CD4-positive, alpha-beta memory T cell (primary cell): ENCODE results near the gene SRSF7. TPM values are rescaled to one million over a fixed set of nuclear protein-coding genes. Genes with fewer than 3 reads are reported as not detected.

Experiments
- CTCF ChIA-PET: fragments of 350-600 bp; sonication (Branson Sonifier 250); formaldehyde crosslinking; loops from one replicate; lab custom pipeline; 2021; ENCODE audit warnings: inconsistent platforms; ENCODE audit not compliant: partially characterized antibody; lab: Charles Lee
- POLR2A ChIA-PET: fragments of 350-600 bp; sonication (Branson Sonifier 250); formaldehyde crosslinking; loops from one replicate; lab custom pipeline; 2021; ENCODE audit not compliant: partially characterized antibody; lab: Charles Lee
- DNase-seq, 5 donors: peaks; one replicate each; pipeline versions ENCODE4 v3.0.0 to v3.0.0-alpha.2; 2020 to 2022; ENCODE audit warnings: mixed read lengths in 1 of 5
- H3K27ac ChIP-seq: one replicate; pipeline ENCODE4 v1.7.0; 2013; ENCODE audit warnings: low read depth, low read length
- H3K27me3 ChIP-seq: 2 replicates; pipeline ENCODE4 v1.7.0; 2013; ENCODE audit warnings: mild to moderate bottlenecking, low read length, moderate library complexity; ENCODE audit not compliant: insufficient read depth
- H3K36me3 ChIP-seq: 2 replicates; pipeline ENCODE4 v1.7.0; 2013; ENCODE audit warnings: mild to moderate bottlenecking, low read length, moderate library complexity; ENCODE audit not compliant: insufficient read depth
- H3K4me1 ChIP-seq: 2 replicates; pipeline ENCODE4 v1.7.0; 2013; ENCODE audit warnings: mild to moderate bottlenecking, low read length, moderate library complexity; ENCODE audit not compliant: insufficient read depth
- H3K4me3 ChIP-seq, 2 donors: one replicate each; pipeline ENCODE4 v1.7.0; 2013; ENCODE audit warnings: low read length in 2 of 2, mild to moderate bottlenecking in 1 of 2
- H3K9me3 ChIP-seq, 2 donors: one replicate each; pipeline ENCODE4 v1.7.0; 2013; ENCODE audit warnings: low read length in 2 of 2, control low read depth in 1 of 2; ENCODE audit not compliant: control insufficient read depth in 1 of 2
- H3K27ac Mint-ChIP-seq, 7 donors: one replicate each; pipeline ENCODE4 v1.8.0; 2020 to 2021; ENCODE audit warnings: mixed read lengths in 7 of 7, mild to moderate bottlenecking in 6 of 7, inconsistent platforms in 3 of 7, moderate library complexity in 3 of 7
- H3K27me3 Mint-ChIP-seq, 2 donors: one replicate each; pipeline ENCODE4 v1.8.0; 2020 to 2021; ENCODE audit warnings: mixed read lengths in 2 of 2
- H3K36me3 Mint-ChIP-seq, 2 donors: one replicate each; pipeline ENCODE4 v1.8.0; 2020 to 2021; ENCODE audit warnings: mixed read lengths in 2 of 2, inconsistent platforms in 1 of 2, mild to moderate bottlenecking in 1 of 2
- H3K4me1 Mint-ChIP-seq, 4 donors: one replicate each; pipeline ENCODE4 v1.8.0; 2020 to 2021; ENCODE audit warnings: mixed read lengths in 4 of 4, mild to moderate bottlenecking in 1 of 4
- H3K4me3 Mint-ChIP-seq, 8 donors: one replicate each; pipeline ENCODE4 v1.8.0; 2020 to 2021; ENCODE audit warnings: mixed read lengths in 8 of 8, mild to moderate bottlenecking in 7 of 8, moderate library complexity in 6 of 8, inconsistent platforms in 3 of 8
- H3K9me3 Mint-ChIP-seq, 8 donors: one replicate each; pipeline ENCODE4 v1.8.0; 2020 to 2021; ENCODE audit warnings: mixed read lengths in 8 of 8, mild to moderate bottlenecking in 5 of 8, inconsistent platforms in 3 of 8, moderate library complexity in 1 of 8
- intact Hi-C: fragments of 100-400 bp; cut with micrococcal nuclease; formaldehyde crosslinking; loops from one replicate; pipeline ENCODE4 v1.15.1; 2023
- polyA plus RNA-seq, 2 donors: library from polyadenylated mRNA; unstranded; fragments of 300-500 nt; fragmentation: Illumina TruSeq; gene quantifications; one replicate each; pipeline ENCODE4 v1.2.3, GENCODE V29; 2021
- total RNA-seq, 2 experiments: library from RNA; stranded (reverse); gene quantifications; one replicate each; pipeline ENCODE4 v1.2.3, GENCODE V29; 2021

Gene SRSF7
- total and polyA plus RNA-seq, 4 experiments from 2014 or later, result 177 to 333 (median 258) TPM

DNA sequence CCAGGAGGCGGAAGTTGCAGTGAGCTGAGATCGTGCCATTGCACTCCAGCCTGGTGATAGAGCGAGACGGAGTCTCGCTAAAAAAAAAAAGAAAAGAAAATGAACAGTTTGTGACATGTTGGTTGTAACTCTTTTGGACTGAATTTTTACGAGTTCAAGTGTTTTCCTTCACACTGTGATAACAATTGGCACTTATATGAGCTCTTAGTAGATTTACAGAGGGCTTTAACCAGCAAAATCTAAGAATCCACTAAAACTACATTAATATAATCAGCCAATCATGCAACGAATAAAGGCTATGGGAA lies 24.7 kb upstream of the SRSF7 start:
- peak overlapping the region in 3 of 8 donors; percentile 16 to 59 (median 26) for H3K4me3 Mint-ChIP-seq

GRCh38 chr2:38775097-38775920 lies 24.1 kb upstream of the SRSF7 start:
- Histone ChIP-seq H3K4me3 (no peak overlapping the region), H3K9me3 (no peaks in the 10 kb centered on the region), H3K36me3 (no peaks in the 10 kb centered on the region), H3K27me3 (no peaks in the 10 kb centered on the region), H3K4me1 (peaks cover 5% of the 10 kb centered on the region), H3K27ac (no peak overlapping the region)
- DNase-seq, result no peak
- ChIA-PET CTCF (no interaction called here), POLR2A (interaction anchor here (2.0 kb wide), 1 partner anchor 24 kb away, joined by 9 read pairs; the partner anchor contains the start of gene SRSF7)
- peaks cover 4 to 7% of the 10 kb centered on the region in 2 donors for H3K27me3 Mint-ChIP-seq
- H3K4me1 Mint-ChIP-seq, result peaks cover 11 to 13% (median 12%) of the 10 kb centered on the region in 4 donors
- H3K36me3 Mint-ChIP-seq, result peaks cover 0 to 6% of the 10 kb centered on the region in 2 donors
- H3K27ac Mint-ChIP-seq, result peak overlapping the region in 2 of 7 donors; percentile 25 to 36
- intact Hi-C loops, result no loop called here
- no peak overlapping the region for H3K4me3 Mint-ChIP-seq
- H3K9me3 Mint-ChIP-seq, result no peaks in the 10 kb centered on the region

More for the DNA sequence above, 24.7 kb upstream of the SRSF7 start:
- no peak overlapping the region for H3K27ac Mint-ChIP-seq
- H3K27me3 ChIP-seq, result no peaks in the 10 kb centered on the region
- intact Hi-C loops, result no loop called here
- DNase-seq, result no peak
- H3K4me1 ChIP-seq, result peaks cover 5% of the 10 kb centered on the region
- no peaks in the 10 kb centered on the region for H3K9me3 Mint-ChIP-seq
- H3K36me3 ChIP-seq, result no peaks in the 10 kb centered on the region
- H3K9me3 ChIP-seq, result no peaks in the 10 kb centered on the region
- H3K36me3 Mint-ChIP-seq, result peaks cover 0 to 6% of the 10 kb centered on the region in 2 donors
- H3K27ac ChIP-seq, result no peak overlapping the region
- ChIA-PET CTCF (no interaction called here), POLR2A (interaction anchor here (2.0 kb wide), 1 partner anchor 24 kb away, joined by 9 read pairs; the partner anchor contains the start of gene SRSF7)
- H3K4me1 Mint-ChIP-seq, result peaks cover 11 to 13% (median 12%) of the 10 kb centered on the region in 4 donors
- H3K27me3 Mint-ChIP-seq, result peaks cover 4 to 7% of the 10 kb centered on the region in 2 donors
- no peak overlapping the region for H3K4me3 ChIP-seq

DNA sequence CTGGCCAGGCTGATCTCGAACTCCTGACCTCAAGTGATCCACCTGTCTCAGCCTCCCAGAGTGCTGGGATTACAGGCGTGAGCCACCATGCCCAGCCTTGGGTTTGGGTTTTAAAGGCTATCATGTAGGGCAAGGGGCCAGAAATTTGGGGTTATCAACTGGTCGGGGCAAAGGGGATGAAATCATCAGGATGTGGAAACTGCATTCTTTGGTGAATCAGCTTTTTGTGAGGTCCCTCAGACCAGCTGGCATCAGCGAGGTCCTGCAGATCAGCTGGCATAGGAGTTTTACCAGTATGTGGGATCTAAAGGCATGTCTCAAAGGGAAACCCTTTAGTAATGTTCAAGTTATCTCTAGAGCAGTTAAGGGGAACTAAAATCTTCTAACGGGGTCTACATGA lies 20.5 kb upstream of the SRSF7 start:
- no peak for DNase-seq
- intact Hi-C loops, result no loop called here
- Mint-ChIP-seq H3K4me3 (no peak overlapping the region), H3K9me3 (no peaks in the 10 kb centered on the region), H3K27me3 (peaks cover 4 to 7% of the 10 kb centered on the region in 2 donors), H3K4me1 (peaks cover 0 to 2% (median 0%) of the 10 kb centered on the region in 4 donors), H3K27ac (no peak overlapping the region), H3K36me3 (no peaks in the 10 kb centered on the region)
- Histone ChIP-seq H3K36me3 (no peaks in the 10 kb centered on the region), H3K4me3 (no peak overlapping the region), H3K27me3 (no peaks in the 10 kb centered on the region), H3K27ac (no peak overlapping the region), H3K9me3 (no peaks in the 10 kb centered on the region), H3K4me1 (no peaks in the 10 kb centered on the region)
- ChIA-PET CTCF (interaction anchor here (0.7 to 1.3 kb wide), 3 partner anchors 19 to 1854 kb away, joined by 3 read pairs; no protein-coding TSS in a partner anchor), POLR2A (no interaction called here)

DNA sequence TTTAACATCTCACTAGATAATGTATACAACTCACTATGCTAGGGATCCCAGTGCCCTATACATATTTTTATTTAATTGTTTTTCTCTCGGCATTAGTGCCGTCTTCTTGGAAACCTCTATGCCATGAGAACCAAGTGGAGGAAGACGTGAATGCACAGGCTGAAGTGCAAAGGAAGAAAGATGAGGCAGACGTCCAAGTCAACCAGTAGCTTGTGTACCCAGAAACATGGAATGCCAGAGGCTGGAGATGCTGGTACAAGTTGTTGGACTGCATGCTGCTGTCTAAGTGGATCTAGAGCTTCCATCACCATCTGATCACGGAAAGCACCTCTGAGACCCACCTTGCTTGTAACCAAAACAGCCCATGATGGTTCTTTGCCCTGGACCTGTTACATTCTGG lies 14.4 kb upstream of the SRSF7 start:
- Histone ChIP-seq H3K36me3 (no peaks in the 10 kb centered on the region), H3K4me1 (no peaks in the 10 kb centered on the region), H3K9me3 (no peaks in the 10 kb centered on the region), H3K27me3 (no peaks in the 10 kb centered on the region), H3K27ac (no peak overlapping the region), H3K4me3 (no peak overlapping the region)
- Mint-ChIP-seq H3K4me3 (no peak overlapping the region), H3K27me3 (no peaks in the 10 kb centered on the region), H3K4me1 (no peaks in the 10 kb centered on the region), H3K36me3 (no peaks in the 10 kb centered on the region), H3K27ac (no peak overlapping the region), H3K9me3 (no peaks in the 10 kb centered on the region)
- intact Hi-C loops, result no loop called here
- ChIA-PET POLR2A (interaction anchor here (1.9 kb wide), 1 partner anchor 14 kb away, joined by 5 read pairs; the partner anchor contains the start of gene SRSF7), CTCF (no interaction called here)
- DNase-seq, result no peak

DNA sequence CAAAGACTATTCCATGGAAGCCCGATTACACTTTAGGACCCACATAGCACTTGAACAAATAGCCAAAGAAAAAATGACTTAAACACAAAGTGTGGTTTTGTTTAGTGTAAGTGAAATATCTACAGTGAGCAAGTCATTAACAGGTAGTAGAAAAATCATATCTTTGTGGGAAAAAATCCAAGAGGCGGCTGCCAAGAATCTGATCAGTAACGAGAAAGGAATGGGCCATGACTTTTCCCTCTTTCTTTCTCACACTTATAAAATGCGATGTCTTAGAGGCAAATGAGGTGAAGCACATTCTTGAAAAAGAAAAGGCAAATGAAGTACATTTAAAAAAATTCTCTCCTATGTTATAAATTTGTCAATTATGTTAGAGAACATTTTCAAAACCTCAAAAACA lies 14.0 kb upstream of the SRSF7 start:
- H3K4me3 Mint-ChIP-seq, result no peak overlapping the region
- no peaks in the 10 kb centered on the region for H3K4me1 Mint-ChIP-seq
- Histone ChIP-seq H3K4me1 (no peaks in the 10 kb centered on the region), H3K9me3 (no peaks in the 10 kb centered on the region), H3K36me3 (no peaks in the 10 kb centered on the region), H3K4me3 (no peak overlapping the region), H3K27ac (no peak overlapping the region), H3K27me3 (no peaks in the 10 kb centered on the region)
- H3K27me3 Mint-ChIP-seq, result no peaks in the 10 kb centered on the region
- H3K27ac Mint-ChIP-seq, result no peak overlapping the region
- intact Hi-C loops, result no loop called here
- no peaks in the 10 kb centered on the region for H3K9me3 Mint-ChIP-seq
- POLR2A ChIA-PET, result interaction anchor here (1.9 kb wide), 1 partner anchor 14 kb away, joined by 5 read pairs; the partner anchor contains the start of gene SRSF7
- no peak for DNase-seq
- no peaks in the 10 kb centered on the region for H3K36me3 Mint-ChIP-seq
- CTCF ChIA-PET, result no interaction called here

DNA sequence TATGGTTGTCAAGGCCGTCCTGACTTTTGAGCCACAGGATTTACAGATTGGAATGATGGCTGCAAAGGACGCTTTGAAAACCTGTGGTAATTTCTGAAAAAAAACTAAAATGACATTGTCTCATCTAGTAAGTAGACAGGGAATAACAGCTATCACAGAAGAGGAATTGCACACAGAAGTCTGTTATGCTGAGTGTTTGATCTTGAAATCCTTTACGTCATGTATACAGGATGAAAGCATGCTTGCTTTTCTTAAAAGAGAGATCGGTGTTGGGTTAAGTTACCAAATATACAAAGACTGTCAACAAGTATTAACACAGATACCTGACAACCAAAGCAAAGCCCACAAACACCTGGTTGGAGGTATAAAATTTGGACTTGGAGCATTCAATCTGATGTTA lies 12.6 kb upstream of the SRSF7 start:
- Mint-ChIP-seq H3K27me3 (no peaks in the 10 kb centered on the region), H3K4me3 (no peak overlapping the region), H3K36me3 (no peaks in the 10 kb centered on the region), H3K9me3 (no peaks in the 10 kb centered on the region), H3K27ac (no peak overlapping the region), H3K4me1 (no peaks in the 10 kb centered on the region)
- H3K27me3 ChIP-seq, result no peaks in the 10 kb centered on the region
- CTCF ChIA-PET, result interaction anchor here (1.0 kb wide), 1 partner anchor 226 kb away, joined by 3 read pairs; no protein-coding TSS in a partner anchor
- H3K9me3 ChIP-seq, result no peaks in the 10 kb centered on the region
- intact Hi-C loops, result no loop called here
- no peak overlapping the region for H3K27ac ChIP-seq
- H3K36me3 ChIP-seq, result no peaks in the 10 kb centered on the region
- no peak overlapping the region for H3K4me3 ChIP-seq
- POLR2A ChIA-PET, result no interaction called here
- H3K4me1 ChIP-seq, result no peaks in the 10 kb centered on the region
- no peak for DNase-seq

- H3K4me3 Mint-ChIP-seq, result no peak overlapping the region
- POLR2A ChIA-PET, result no interaction called here
- CTCF ChIA-PET, result interaction anchor here (1.0 kb wide), 1 partner anchor 226 kb away, joined by 3 read pairs; no protein-coding TSS in a partner anchor
- H3K27ac ChIP-seq, result no peak overlapping the region
- H3K27ac Mint-ChIP-seq, result no peak overlapping the region
- H3K4me1 Mint-ChIP-seq, result no peaks in the 10 kb centered on the region
- DNase-seq, result no peak
- H3K36me3 Mint-ChIP-seq, result no peaks in the 10 kb centered on the region
- H3K9me3 ChIP-seq, result no peaks in the 10 kb centered on the region
- no peaks in the 10 kb centered on the region for H3K9me3 Mint-ChIP-seq
- no peaks in the 10 kb centered on the region for H3K36me3 ChIP-seq
- intact Hi-C loops, result no loop called here
- no peaks in the 10 kb centered on the region for H3K4me1 ChIP-seq
- no peaks in the 10 kb centered on the region for H3K27me3 ChIP-seq
- H3K27me3 Mint-ChIP-seq, result no peaks in the 10 kb centered on the region
- no peak overlapping the region for H3K4me3 ChIP-seq
Measured at GRCh38 chr2:38763228-38763627, 12.1 kb upstream of the SRSF7 start.
